ENCODE results near the gene MMGT1.

MMGT1 gene

GRCh38 chrX:135973548-135974278 is at the start of gene MMGT1:
Gene MMGT1 (minus strand): TSS chrX:135973988. CDS start chrX:135973675, 313 bp downstream.
- peak; percentile 46 to 65 for DNase-seq (ENCODE audit: low read depth in 2 of 2, low spot score in 1 of 2)

GRCh38 chrX:136021903-136022302 is 48.1 kb upstream of the MMGT1 start:
- no peak for DNase-seq (ENCODE audit: low read depth in 2 of 2, low spot score in 1 of 2)

GRCh38 chrX:136021160-136021559 is 47.4 kb upstream of the MMGT1 start:
- DNase-seq (ENCODE audit: low read depth in 2 of 2, low spot score in 1 of 2): no peak

GRCh38 chrX:136019226-136019625 is 45.4 kb upstream of the MMGT1 start:
- DNase-seq (ENCODE audit: low read depth in 2 of 2, low spot score in 1 of 2): no peak

GRCh38 chrX:136016881-136017280 is 43.1 kb upstream of the MMGT1 start:
- DNase-seq (ENCODE audit: low read depth in 2 of 2, low spot score in 1 of 2): no peak

- no peak for DNase-seq (ENCODE audit: low read depth in 2 of 2, low spot score in 1 of 2)
Measured at GRCh38 chrX:136015016-136015415, 41.2 kb upstream of the MMGT1 start.

GRCh38 chrX:135988245-135988644 is 14.5 kb upstream of the MMGT1 start:
- no peak for DNase-seq (ENCODE audit: low read depth in 2 of 2, low spot score in 1 of 2)

GRCh38 chrX:135985973-135986310 is 12.2 kb upstream of the MMGT1 start:
- no peak for DNase-seq (ENCODE audit: low read depth in 2 of 2, low spot score in 1 of 2)

- peak in 1 of 2 donors; percentile 50 for DNase-seq (ENCODE audit: low read depth in 2 of 2, low spot score in 1 of 2)
Measured at GRCh38 chrX:135985157-135985972, 11.6 kb upstream of the MMGT1 start, which contains the start of gene SLC9A6. Gene SLC9A6 (plus strand): TSS chrX:135985435. CDS start chrX:135985659, 224 bp downstream.

GRCh38 chrX:135984791-135985156 is 11.0 kb upstream of the MMGT1 start:
- DNase-seq (ENCODE audit: low read depth in 2 of 2, low spot score in 1 of 2): no peak

GRCh38 chrX:135984256-135984655 is 10.5 kb upstream of the MMGT1 start:
- DNase-seq (ENCODE audit: low read depth in 2 of 2, low spot score in 1 of 2): no peak

- no peak for DNase-seq (ENCODE audit: low read depth in 2 of 2, low spot score in 1 of 2)
Measured at GRCh38 chrX:135982860-135983259, 9.1 kb upstream of the MMGT1 start.

GRCh38 chrX:135981668-135982067 is 7.9 kb upstream of the MMGT1 start:
- DNase-seq (ENCODE audit: low read depth in 2 of 2, low spot score in 1 of 2): no peak

- DNase-seq (ENCODE audit: low read depth in 2 of 2, low spot score in 1 of 2): no peak
Measured at GRCh38 chrX:135981010-135981409, 7.2 kb upstream of the MMGT1 start.

- no peak for DNase-seq (ENCODE audit: low read depth in 2 of 2, low spot score in 1 of 2)
Measured at GRCh38 chrX:135977611-135978010, 3.8 kb upstream of the MMGT1 start.

- DNase-seq (ENCODE audit: low read depth in 2 of 2, low spot score in 1 of 2): no peak
Measured at GRCh38 chrX:135975421-135975820, 1.6 kb upstream of the MMGT1 start.

- peak; percentile 33 to 51 for DNase-seq (ENCODE audit: low read depth in 2 of 2, low spot score in 1 of 2)
Measured at GRCh38 chrX:135974279-135974856, 580 bp upstream of the MMGT1 start.

GRCh38 chrX:135973025-135973547 is 702 bp downstream of the MMGT1 start:
- no peak for DNase-seq (ENCODE audit: low read depth in 2 of 2, low spot score in 1 of 2)

GRCh38 chrX:135951291-135951690 is 22.5 kb downstream of the MMGT1 start:
- no peak for DNase-seq (ENCODE audit: low read depth in 2 of 2, low spot score in 1 of 2)

- no peak for DNase-seq (ENCODE audit: low read depth in 2 of 2, low spot score in 1 of 2)
Measured at GRCh38 chrX:135944486-135944885, 29.3 kb downstream of the MMGT1 start.

GRCh38 chrX:135931644-135932487 is 41.9 kb downstream of the MMGT1 start:
- DNase-seq (ENCODE audit: low read depth in 2 of 2, low spot score in 1 of 2): no peak
